IMR-90 (cell line): ENCODE results near the gene SLX4IP. TPM values are rescaled to one million over a fixed set of nuclear protein-coding genes. Genes with fewer than 3 reads are reported as not detected.

Source experiments
- ATAC-seq: fragments of 200-7000 bp; cut with Tn5 transposase; 2 replicates; pipeline ENCODE4 v1.9.1; 2020; ENCODE audit warnings: low read depth, mild to moderate bottlenecking, moderate library complexity
- BruUV-seq: library from RNA; stranded (reverse); fragments of 400-500 nt; replicated peaks from 2 replicates; lab custom pipeline; 2021; lab: Mats Ljungman, UMichigan
- CTCF ChIA-PET: fragments of 300-600 bp; formaldehyde crosslinking; extraction: SDS; loops from one replicate; lab custom pipeline; 2021; ENCODE audit warnings: antibody characterized with exemption; lab: Yijun Ruan, JAX
- POLR2A ChIA-PET: fragments of 300-600 bp; sonication (Branson Sonifier 250); formaldehyde crosslinking; loops from one replicate; lab custom pipeline; 2022; ENCODE audit warnings: antibody characterized with exemption; ENCODE audit not compliant: unreplicated experiment; lab: Charles Lee
- DNase-seq: peaks from one replicate; pipeline ENCODE4 v3.0.0; 2013
- H2AFZ ChIP-seq: replicated peaks from 2 replicates; pipeline ENCODE3; 2013; ENCODE audit warnings: low read length, mild to moderate bottlenecking; ENCODE audit not compliant: poor library complexity
- H2AK5ac ChIP-seq: 2 replicates; pipeline ENCODE4 v1.6.1; 2013; ENCODE audit warnings: low read depth, low read length, inconsistent platforms
- H2AK9ac ChIP-seq: replicated peaks from 2 replicates; pipeline ENCODE3; 2013; ENCODE audit warnings: mild to moderate bottlenecking, low read depth, low read length, moderate library complexity; ENCODE audit not compliant: poor library complexity
- H2BK120ac ChIP-seq: 2 replicates; pipeline ENCODE4 v1.6.1; 2013; ENCODE audit warnings: low read depth, low read length, inconsistent platforms
- H2BK15ac ChIP-seq: 3 replicates; pipeline ENCODE4 v1.6.1; 2013; ENCODE audit warnings: low read depth, low read length, inconsistent platforms
- H2BK20ac ChIP-seq: 2 replicates; pipeline ENCODE4 v1.6.1; 2013; ENCODE audit warnings: low read depth, mild to moderate bottlenecking, inconsistent platforms, low read length, moderate library complexity
- H2BK5ac ChIP-seq: 2 replicates; pipeline ENCODE4 v1.6.1; 2013; ENCODE audit warnings: mild to moderate bottlenecking, low read depth, low read length, inconsistent platforms; ENCODE audit not compliant: poor library complexity, severe bottlenecking
- H3K14ac ChIP-seq: replicated peaks from 2 replicates; pipeline ENCODE4 v1.6.1; 2013; ENCODE audit warnings: low read depth, low read length, inconsistent platforms
- H3K18ac ChIP-seq: 2 replicates; pipeline ENCODE4 v1.6.1; 2013; ENCODE audit warnings: low read depth, low read length, control low read depth
- H3K23ac ChIP-seq: 2 replicates; pipeline ENCODE4 v1.6.1; 2013; ENCODE audit warnings: low read depth, low read length, inconsistent platforms
- H3K27ac ChIP-seq: 2 replicates; pipeline ENCODE4 v1.5.1; 2013; ENCODE audit warnings: mild to moderate bottlenecking, control low read depth, low read length; ENCODE audit not compliant: insufficient read depth
- H3K27me3 ChIP-seq: 2 replicates; pipeline ENCODE4 v1.6.1; 2013; ENCODE audit warnings: low read length; ENCODE audit not compliant: control insufficient read depth, insufficient read depth
- H3K36me3 ChIP-seq: 2 replicates; pipeline ENCODE4 v1.6.1; 2013; ENCODE audit warnings: low read length, mixed read lengths; ENCODE audit not compliant: control insufficient read depth, insufficient read depth
- H3K4ac ChIP-seq: 2 replicates; pipeline ENCODE4 v1.6.1; 2013; ENCODE audit warnings: low read depth, low read length, inconsistent platforms
- H3K4me1 ChIP-seq: 2 replicates; pipeline ENCODE4 v1.6.1; 2013; ENCODE audit warnings: low read length, mixed read lengths; ENCODE audit not compliant: control insufficient read depth, insufficient read depth
- H3K4me2 ChIP-seq: 2 replicates; pipeline ENCODE4 v1.6.1; 2013; ENCODE audit warnings: low read depth, mild to moderate bottlenecking, control low read depth, low read length, moderate library complexity
- H3K4me3 ChIP-seq: 2 replicates; pipeline ENCODE4 v1.5.1; 2013; ENCODE audit warnings: low read depth, mild to moderate bottlenecking, control low read depth, low read length, moderate library complexity; ENCODE audit not compliant: insufficient read depth
- H3K56ac ChIP-seq: 2 replicates; pipeline ENCODE4 v1.6.1; 2013; ENCODE audit warnings: low read length, inconsistent platforms; ENCODE audit not compliant: insufficient read depth; ENCODE audit errors: extremely low read depth
- H3K79me1 ChIP-seq, 2 experiments: 2 replicates each; pipeline ENCODE4 v1.6.1; 2013; ENCODE audit warnings: low read length in 2 of 2, inconsistent platforms in 1 of 2, low read depth in 1 of 2
- H3K9ac ChIP-seq: 2 replicates; pipeline ENCODE4 v1.6.1; 2013; ENCODE audit warnings: low read depth, low read length, control low read depth
- H3K9me1 ChIP-seq: 2 replicates; pipeline ENCODE4 v1.6.1; 2013; ENCODE audit warnings: low read length, inconsistent platforms; ENCODE audit not compliant: insufficient read depth
- H3K9me3 ChIP-seq: 2 replicates; pipeline ENCODE4 v1.6.1; 2013; ENCODE audit warnings: low read length; ENCODE audit not compliant: control insufficient read depth, insufficient read depth
- H4K20me1 ChIP-seq: 2 replicates; pipeline ENCODE4 v1.6.1; 2013; ENCODE audit warnings: low read length, inconsistent platforms; ENCODE audit not compliant: insufficient read depth
- H4K5ac ChIP-seq: 2 replicates; pipeline ENCODE4 v1.6.1; 2013; ENCODE audit warnings: mild to moderate bottlenecking, low read depth, low read length, control low read depth
- H4K8ac ChIP-seq, 2 experiments: 2 replicates each; pipeline ENCODE4 v1.6.1; 2013; ENCODE audit warnings: low read depth in 2 of 2, low read length in 2 of 2, control low read depth in 1 of 2, inconsistent platforms in 1 of 2
- H4K91ac ChIP-seq: 2 replicates; pipeline ENCODE4 v1.6.1; 2013; ENCODE audit warnings: low read depth, low read length, inconsistent platforms; ENCODE audit not compliant: insufficient read depth
- FOS ChIP-seq: fragments of 150-350 bp; IDR thresholded peaks from 2 replicates; pipeline ENCODE4 v1.6.1; 2016; ENCODE audit warnings: low read depth, low read length
- POLR2A ChIP-seq: IDR thresholded peaks from 2 replicates; pipeline ENCODE4 v1.6.1; 2012; ENCODE audit warnings: mild to moderate bottlenecking, low read depth, low read length
- RCOR1 ChIP-seq: IDR thresholded peaks from 2 replicates; pipeline ENCODE4 v1.6.1; 2012; ENCODE audit warnings: mild to moderate bottlenecking, low read length, improper control_type of control experiment; ENCODE audit not compliant: insufficient replicate concordance
- WGBS, 2 experiments: methylation state at CpG; one replicate each; pipeline versions ENCODE4 v1.1.5 to v1.1.7; 2013; ENCODE audit warnings: missing lambda C conversion rate in 2 of 2; ENCODE audit not compliant: insufficient read length in 1 of 2; ENCODE audit errors: extremely low coverage in 2 of 2; 5-methylcytosine and 5-hydroxymethylcytosine counted together
- dilution Hi-C: fragments of 300-500 bp; cut with HindIII; formaldehyde crosslinking; loops from one replicate; pipeline ENCODE4 v1.14.3; 2018; ENCODE audit warnings: low sequenced_read_pairs; ENCODE audit not compliant: unreplicated experiment
- in situ Hi-C: fragments of 300-500 bp; cut with MboI; formaldehyde crosslinking; loops from 3 replicates; pipeline ENCODE4 v1.14.3; 2019; ENCODE audit warnings: low sequenced_read_pairs, inconsistent platforms, mixed read lengths
- intact Hi-C: fragments of 100-400 bp; cut with micrococcal nuclease; formaldehyde crosslinking; loops from 2 replicates; pipeline ENCODE4 v1.10.0; 2022
- polyA plus RNA-seq, 3 experiments: library from polyadenylated mRNA; depleted of rRNA; stranded (reverse); fragments of >200 nt; gene quantifications; 2 replicates each; pipeline ENCODE4 v1.2.3, GENCODE V29; 2012; ENCODE audit warnings: low replicate concordance in 1 of 3
- total RNA-seq: library from RNA; depleted of rRNA; stranded (reverse); fragments of >200 nt; gene quantifications from 2 replicates; pipeline ENCODE4 v1.2.3, GENCODE V29; 2012

SLX4IP gene
- total and polyA plus RNA-seq, 2 of the 4 experiments (the other 2 are of a cell fraction) = 1.3 to 5.9 TPM

DNA sequence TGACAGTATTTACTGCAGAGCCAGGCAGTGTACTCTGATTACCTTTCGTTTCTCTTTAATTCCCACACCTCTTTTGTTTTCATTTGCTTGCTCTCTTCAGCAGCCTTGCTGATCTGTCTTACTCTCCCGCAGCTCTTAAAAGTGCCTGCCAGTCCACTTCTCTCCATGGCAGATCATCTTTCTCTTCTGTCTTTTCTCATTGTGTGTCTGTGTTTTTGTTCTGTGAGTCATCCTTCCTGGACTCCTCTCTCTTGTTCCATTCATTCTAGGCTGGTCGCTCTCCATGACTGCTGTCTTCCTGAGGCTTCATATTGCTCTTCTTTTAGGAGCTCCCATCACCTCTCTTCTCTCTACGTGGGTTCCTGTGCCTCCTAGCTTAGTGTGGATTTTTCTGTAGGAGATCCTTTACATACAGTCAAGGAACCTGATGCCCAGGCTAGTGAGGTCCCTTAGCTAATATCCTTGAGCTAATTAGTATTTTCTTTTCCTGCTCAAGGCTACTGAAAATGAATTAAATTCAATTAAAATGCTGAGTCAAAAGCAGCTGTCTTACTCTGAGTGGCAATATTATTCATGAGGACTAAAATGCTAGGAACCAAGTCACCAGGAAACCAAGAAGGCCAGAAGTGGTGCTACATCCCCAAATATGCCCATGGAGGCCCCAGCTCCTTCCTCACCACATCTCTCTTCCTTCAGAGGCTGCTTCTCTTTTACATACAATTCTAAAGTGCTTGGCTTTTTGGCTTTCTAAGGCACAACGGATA is 86.1 kb downstream of the SLX4IP start:
- DNase-seq = peak; percentile 89
- H3K9me1 ChIP-seq = peaks cover 6% of the 10 kb centered on the region; the same call in 1 of the 2 replicates
- H3K79me1 ChIP-seq = peaks cover 5 to 22% of the 10 kb centered on the region in 2 experiments; a peak in 3 of 4 replicates
- no peak overlapping the region for H2AFZ ChIP-seq
- peak overlapping the region; percentile 68; the same call in 1 of the 2 replicates for H3K4me2 ChIP-seq
- H4K91ac ChIP-seq = peak overlapping the region; percentile 51
- H3K4me1 ChIP-seq = peaks cover 8% of the 10 kb centered on the region
- in situ Hi-C loops = no loop called here
- peak overlapping the region; percentile 21; the same call in 1 of the 3 replicates for H2BK15ac ChIP-seq
- POLR2A ChIA-PET = no interaction called here
- no peak overlapping the region for H2AK9ac ChIP-seq
- CTCF ChIA-PET = no interaction called here
- peak overlapping the region; percentile 84 for H2BK20ac ChIP-seq
- H3K18ac ChIP-seq = peak overlapping the region; percentile 21; the same call in 1 of the 2 replicates
- H3K9ac ChIP-seq = no peak overlapping the region
- BruUV-seq = no TSS peak
- H2AK5ac ChIP-seq = peak overlapping the region; percentile 10; the same call in 1 of the 2 replicates
- H4K5ac ChIP-seq = 0 out of 2 replicates have a peak overlapping the region, but pooled peaks have one; percentile 10
- H3K4ac ChIP-seq = peak overlapping the region; percentile 72
- H3K23ac ChIP-seq = peak overlapping the region; percentile 43; the same call in 1 of the 2 replicates
- no peaks in the 10 kb centered on the region for H3K9me3 ChIP-seq
- H4K8ac ChIP-seq = peak overlapping the region in 1 of 2 experiments; percentile 19; a peak in 1 of 4 replicates
- peak; percentile 85 for ATAC-seq
- H2BK5ac ChIP-seq = peak overlapping the region; percentile 71
- H3K56ac ChIP-seq = no peak overlapping the region
- no CpG with 5 or more reads among the region's 5 CpGs for WGBS, 2 experiments
- intact Hi-C loops = no loop called here
- no peaks in the 10 kb centered on the region for H3K27me3 ChIP-seq
- peak overlapping the region; percentile 55 for H2BK120ac ChIP-seq
- H3K36me3 ChIP-seq = no peaks in the 10 kb centered on the region
- H3K14ac ChIP-seq = peak overlapping the region; percentile 36; the same call in 1 of the 2 replicates
- no peaks in the 10 kb centered on the region for H4K20me1 ChIP-seq
- TF ChIP-seq RCOR1 = no peak
- TF ChIP-seq POLR2A = 0 out of 2 replicates have a peak, but pooled peaks have one; percentile 18
- TF ChIP-seq FOS = peak; percentile 57; the same call in 1 of the 2 replicates
- no peak overlapping the region for H3K4me3 ChIP-seq
- dilution Hi-C loops = no loop called here
- H3K27ac ChIP-seq = no peak overlapping the region
